ENCODE results near the gene PDE9A.

The PDE9A gene

GRCh38 chr21:42702720-42703119 lies 49.3 kb downstream of the PDE9A start:
- DNase-seq (ENCODE audit: low spot score), result no peak
- TF ChIP-seq CTCF (IDR thresholded peaks at IDR 0.05; ENCODE audit: extremely low read depth, missing control alignments), result no peak

GRCh38 chr21:42703136-42703908 lies 49.9 kb downstream of the PDE9A start:
- DNase-seq (ENCODE audit: low spot score), result no peak
- no peak for TF ChIP-seq CTCF (IDR thresholded peaks at IDR 0.05; ENCODE audit: extremely low read depth, missing control alignments)

GRCh38 chr21:42703965-42704364 lies 50.5 kb downstream of the PDE9A start:
- TF ChIP-seq CTCF (IDR thresholded peaks at IDR 0.05; ENCODE audit: extremely low read depth, missing control alignments), result no peak
- DNase-seq (ENCODE audit: low spot score), result no peak

- no peak for TF ChIP-seq CTCF (IDR thresholded peaks at IDR 0.05; ENCODE audit: extremely low read depth, missing control alignments)
These were observed 51.4 kb downstream of the PDE9A start for GRCh38 chr21:42704861-42705260.

GRCh38 chr21:42705346-42705745 lies 51.9 kb downstream of the PDE9A start:
- TF ChIP-seq CTCF (IDR thresholded peaks at IDR 0.05; ENCODE audit: extremely low read depth, missing control alignments), result no peak

More at GRCh38 chr21:42704861-42705260, 51.4 kb downstream of the PDE9A start:
- no peak for DNase-seq (ENCODE audit: low spot score)

GRCh38 chr21:42705746-42706374 lies 52.4 kb downstream of the PDE9A start:
- no peak for TF ChIP-seq CTCF (IDR thresholded peaks at IDR 0.05; ENCODE audit: extremely low read depth, missing control alignments)
- no peak for DNase-seq (ENCODE audit: low spot score)

More at GRCh38 chr21:42705346-42705745, 51.9 kb downstream of the PDE9A start:
- DNase-seq (ENCODE audit: low spot score), result no peak

- TF ChIP-seq CTCF (IDR thresholded peaks at IDR 0.05; ENCODE audit: extremely low read depth, missing control alignments), result no peak
These were observed 53.3 kb downstream of the PDE9A start for GRCh38 chr21:42706765-42707164.

More at GRCh38 chr21:42706765-42707164, 53.3 kb downstream of the PDE9A start:
- DNase-seq (ENCODE audit: low spot score), result no peak
